Measurements from ENCODE around the gene EHBP1L1. TPM values are rescaled to one million over a fixed set of nuclear protein-coding genes. Genes with fewer than 3 reads are reported as not detected.

EHBP1L1 gene
- polyA plus RNA-seq, 2 of the 4 experiments (the other 2 are of a cell fraction), result 11.6 to 43.8 TPM

GRCh38 chr11:65641297-65642013, 65.6 kb downstream of the EHBP1L1 start (continued):
- TF ChIP-seq HOXB13 (CRISPR knock-in tag; IDR thresholded peaks at IDR 0.05; ENCODE audit: low read depth), result no peak
- TF ChIP-seq POLR2AphosphoS2 (conservative IDR thresholded peaks at IDR 0.05; ENCODE audit: low read length), result no peak
- no peak for TF ChIP-seq KDM1A (IDR thresholded peaks at IDR 0.05; ENCODE audit: low read depth)
- TF ChIP-seq PHF8 (IDR thresholded peaks at IDR 0.05; ENCODE audit: borderline replicate concordance, low read depth), result no peak
- TF ChIP-seq RARB (CRISPR knock-in tag; IDR thresholded peaks at IDR 0.05), result no peak
- TF ChIP-seq SMC3 (IDR thresholded peaks at IDR 0.05), result no peak

Small RNA genes lying within 50 kb of the gene (small RNA-seq; reads per million reads assigned to genes)
- gene AP001362.1 (0 to 0.19 (median 0) reads per million in 6 experiments), gene MIR4690 (0 to 4.4 (median 1.3) reads per million in 6 experiments)

Other genes starting within 250 kb of the EHBP1L1 start
- gene DPF2, start 242.2 kb upstream of the EHBP1L1 start, polyA plus RNA-seq (2011; rRNA removed), result 35.6 and 36.3 TPM in 2 replicates
- gene DPF2, start 242.2 kb upstream of the EHBP1L1 start, polyA plus RNA-seq (2017; fragmentation: RNase III; extraction: RNeasy Plus Mini Kit Qiagen cat#74134 plus additional on column Dnase treatment), result 34.8 to 39.8 TPM (median 35.7 TPM) in 3 replicates
- 0.30 and 0.37 TPM in 2 replicates for gene TIGD3, start 221.3 kb upstream of the EHBP1L1 start, polyA plus RNA-seq (2011; rRNA removed)
- gene TIGD3, start 221.3 kb upstream of the EHBP1L1 start, polyA plus RNA-seq (2017; fragmentation: RNase III; extraction: RNeasy Plus Mini Kit Qiagen cat#74134 plus additional on column Dnase treatment), result 0.54 to 0.71 TPM (median 0.66 TPM) in 3 replicates
- 3.1 and 4.9 TPM in 2 replicates for gene SLC25A45, start 193.4 kb upstream of the EHBP1L1 start, polyA plus RNA-seq (2011; rRNA removed)
- gene SLC25A45, start 193.4 kb upstream of the EHBP1L1 start, polyA plus RNA-seq (2017; fragmentation: RNase III; extraction: RNeasy Plus Mini Kit Qiagen cat#74134 plus additional on column Dnase treatment), result 7.9 to 8.6 TPM (median 8.1 TPM) in 3 replicates
- gene FRMD8, start 189.4 kb upstream of the EHBP1L1 start, polyA plus RNA-seq (2011; rRNA removed), result 12.2 and 12.9 TPM in 2 replicates
- gene FRMD8, start 189.4 kb upstream of the EHBP1L1 start, polyA plus RNA-seq (2017; fragmentation: RNase III; extraction: RNeasy Plus Mini Kit Qiagen cat#74134 plus additional on column Dnase treatment), result 16.5 to 20.0 TPM (median 17.4 TPM) in 3 replicates
- gene NEAT1, start 153.3 kb upstream of the EHBP1L1 start, polyA plus RNA-seq (2011; rRNA removed), result 181 and 314 TPM in 2 replicates
- 1,009 to 1,407 TPM (median 1,223 TPM) in 3 replicates for gene NEAT1, start 153.3 kb upstream of the EHBP1L1 start, polyA plus RNA-seq (2017; fragmentation: RNase III; extraction: RNeasy Plus Mini Kit Qiagen cat#74134 plus additional on column Dnase treatment)
- gene MALAT1, start 77.0 kb upstream of the EHBP1L1 start, polyA plus RNA-seq (2011; rRNA removed), result 1,041 and 1,340 TPM in 2 replicates
- gene MALAT1, start 77.0 kb upstream of the EHBP1L1 start, polyA plus RNA-seq (2017; fragmentation: RNase III; extraction: RNeasy Plus Mini Kit Qiagen cat#74134 plus additional on column Dnase treatment), result 167 to 203 TPM (median 188 TPM) in 3 replicates
- 30.8 and 33.6 TPM in 2 replicates for gene SCYL1, start 51.0 kb upstream of the EHBP1L1 start, polyA plus RNA-seq (2011; rRNA removed)
- 41.8 to 46.8 TPM (median 45.9 TPM) in 3 replicates for gene SCYL1, start 51.0 kb upstream of the EHBP1L1 start, polyA plus RNA-seq (2017; fragmentation: RNase III; extraction: RNeasy Plus Mini Kit Qiagen cat#74134 plus additional on column Dnase treatment)
- gene LTBP3, start 17.7 kb upstream of the EHBP1L1 start, polyA plus RNA-seq (2011; rRNA removed), result 28.6 and 39.9 TPM in 2 replicates
- gene LTBP3, start 17.7 kb upstream of the EHBP1L1 start, polyA plus RNA-seq (2017; fragmentation: RNase III; extraction: RNeasy Plus Mini Kit Qiagen cat#74134 plus additional on column Dnase treatment), result 107 to 134 TPM (median 123 TPM) in 3 replicates
- gene ZNRD2, start 5.6 kb upstream of the EHBP1L1 start, polyA plus RNA-seq (2011; rRNA removed), result 28.2 and 32.3 TPM in 2 replicates
- gene ZNRD2, start 5.6 kb upstream of the EHBP1L1 start, polyA plus RNA-seq (2017; fragmentation: RNase III; extraction: RNeasy Plus Mini Kit Qiagen cat#74134 plus additional on column Dnase treatment), result 66.1 to 68.2 TPM (median 68.1 TPM) in 3 replicates
- 13.5 and 16.9 TPM in 2 replicates for gene FAM89B, start 3.5 kb upstream of the EHBP1L1 start, polyA plus RNA-seq (2011; rRNA removed)
- 18.6 to 23.9 TPM (median 23.1 TPM) in 3 replicates for gene FAM89B, start 3.5 kb upstream of the EHBP1L1 start, polyA plus RNA-seq (2017; fragmentation: RNase III; extraction: RNeasy Plus Mini Kit Qiagen cat#74134 plus additional on column Dnase treatment)
- 0.11 and 0.13 TPM in 2 replicates for gene KCNK7, start 19.7 kb downstream of the EHBP1L1 start, polyA plus RNA-seq (2011; rRNA removed)
- gene KCNK7, start 19.7 kb downstream of the EHBP1L1 start, polyA plus RNA-seq (2017; fragmentation: RNase III; extraction: RNeasy Plus Mini Kit Qiagen cat#74134 plus additional on column Dnase treatment), result 0.49 to 0.50 TPM (median 0.50 TPM) in 3 replicates
- 16.7 and 18.1 TPM in 2 replicates for gene MAP3K11, start 38.2 kb downstream of the EHBP1L1 start, polyA plus RNA-seq (2011; rRNA removed)
- gene MAP3K11, start 38.2 kb downstream of the EHBP1L1 start, polyA plus RNA-seq (2017; fragmentation: RNase III; extraction: RNeasy Plus Mini Kit Qiagen cat#74134 plus additional on column Dnase treatment), result 30.9 to 34.9 TPM (median 34.5 TPM) in 3 replicates
- 14.2 and 17.2 TPM in 2 replicates for gene PCNX3, start 39.7 kb downstream of the EHBP1L1 start, polyA plus RNA-seq (2011; rRNA removed)
- gene PCNX3, start 39.7 kb downstream of the EHBP1L1 start, polyA plus RNA-seq (2017; fragmentation: RNase III; extraction: RNeasy Plus Mini Kit Qiagen cat#74134 plus additional on column Dnase treatment), result 26.6 to 30.8 TPM (median 29.7 TPM) in 3 replicates
- gene SIPA1, start 62.0 kb downstream of the EHBP1L1 start, polyA plus RNA-seq (2011; rRNA removed), result 9.9 and 10.4 TPM in 2 replicates
- gene SIPA1, start 62.0 kb downstream of the EHBP1L1 start, polyA plus RNA-seq (2017; fragmentation: RNase III; extraction: RNeasy Plus Mini Kit Qiagen cat#74134 plus additional on column Dnase treatment), result 16.9 to 21.3 TPM (median 17.4 TPM) in 3 replicates
- 28.9 and 31.8 TPM in 2 replicates for gene RELA, start 86.9 kb downstream of the EHBP1L1 start, polyA plus RNA-seq (2011; rRNA removed)
- 50.7 to 55.8 TPM (median 55.1 TPM) in 3 replicates for gene RELA, start 86.9 kb downstream of the EHBP1L1 start, polyA plus RNA-seq (2017; fragmentation: RNase III; extraction: RNeasy Plus Mini Kit Qiagen cat#74134 plus additional on column Dnase treatment)
- gene KAT5, start 136.2 kb downstream of the EHBP1L1 start, polyA plus RNA-seq (2011; rRNA removed), result 25.8 and 34.6 TPM in 2 replicates
- 39.8 to 44.7 TPM (median 41.2 TPM) in 3 replicates for gene KAT5, start 136.2 kb downstream of the EHBP1L1 start, polyA plus RNA-seq (2017; fragmentation: RNase III; extraction: RNeasy Plus Mini Kit Qiagen cat#74134 plus additional on column Dnase treatment)
- gene RNASEH2C, start 144.7 kb downstream of the EHBP1L1 start, polyA plus RNA-seq (2011; rRNA removed), result 15.1 and 15.8 TPM in 2 replicates
- gene RNASEH2C, start 144.7 kb downstream of the EHBP1L1 start, polyA plus RNA-seq (2017; fragmentation: RNase III; extraction: RNeasy Plus Mini Kit Qiagen cat#74134 plus additional on column Dnase treatment), result 36.4 to 39.3 TPM (median 36.9 TPM) in 3 replicates
- gene AP5B1, start 204.9 kb downstream of the EHBP1L1 start, polyA plus RNA-seq (2011; rRNA removed), result 5.2 and 5.8 TPM in 2 replicates
- gene AP5B1, start 204.9 kb downstream of the EHBP1L1 start, polyA plus RNA-seq (2017; fragmentation: RNase III; extraction: RNeasy Plus Mini Kit Qiagen cat#74134 plus additional on column Dnase treatment), result 9.0 to 10.2 TPM (median 9.2 TPM) in 3 replicates
- gene OVOL1, start 211.0 kb downstream of the EHBP1L1 start, polyA plus RNA-seq (2011; rRNA removed), result not detected in 2 replicates
- not detected in 3 replicates for gene OVOL1, start 211.0 kb downstream of the EHBP1L1 start, polyA plus RNA-seq (2017; fragmentation: RNase III; extraction: RNeasy Plus Mini Kit Qiagen cat#74134 plus additional on column Dnase treatment)

Measured in A549 (cell line).